Measurements from ENCODE around the gene TCF7L2.

TCF7L2 gene

GRCh38 chr10:113019692-113020474 lies 69.8 kb downstream of the TCF7L2 start:
- Histone ChIP-seq H3K4me1 (ENCODE audit: control insufficient read depth, low read length) (no peaks in the 10 kb centered on the region), H3F3A (ENCODE audit: control insufficient read depth, insufficient read depth) (no peaks in the 10 kb centered on the region), H4K20me1 (ENCODE audit: control insufficient read depth, insufficient read depth, low read depth, low read length) (no peaks in the 10 kb centered on the region; the same call in 1 of the 2 replicates), H3K4me3 (ENCODE audit: low read length) (no peak overlapping the region), H3K27ac (ENCODE audit: low read depth, low read length) (no peak overlapping the region), H3K27me3 (ENCODE audit: control insufficient read depth, low read length) (no peaks in the 10 kb centered on the region), H3K79me2 (ENCODE audit: control insufficient read depth, low read length) (no peaks in the 10 kb centered on the region), H3K9me3 (ENCODE audit: control insufficient read depth, insufficient read depth, low read length) (no peaks in the 10 kb centered on the region), H3K9me2 (replicated peaks; ENCODE audit: control insufficient read depth, low read length) (no peaks in the 10 kb centered on the region), H3K4me2 (ENCODE audit: low read length) (no peak overlapping the region), H3K36me3 (ENCODE audit: control insufficient read depth, low read length) (no peaks in the 10 kb centered on the region)
- TF ChIP-seq EZH2phosphoT487 (IDR thresholded peaks at IDR 0.05; ENCODE audit: borderline replicate concordance, low read length) (no peak), CTCF (IDR thresholded peaks at IDR 0.05; ENCODE audit: low read depth, low read length, poor library complexity, severe bottlenecking) (no peak)

- Histone ChIP-seq H3K79me2 (ENCODE audit: control insufficient read depth, low read length) (no peaks in the 10 kb centered on the region), H4K20me1 (ENCODE audit: control insufficient read depth, insufficient read depth, low read depth, low read length) (no peaks in the 10 kb centered on the region; the same call in 1 of the 2 replicates), H3K27me3 (ENCODE audit: control insufficient read depth, low read length) (no peaks in the 10 kb centered on the region), H3F3A (ENCODE audit: control insufficient read depth, insufficient read depth) (no peaks in the 10 kb centered on the region), H3K4me1 (ENCODE audit: control insufficient read depth, low read length) (no peaks in the 10 kb centered on the region), H3K27ac (ENCODE audit: low read depth, low read length) (no peak overlapping the region), H3K36me3 (ENCODE audit: control insufficient read depth, low read length) (no peaks in the 10 kb centered on the region), H3K9me2 (replicated peaks; ENCODE audit: control insufficient read depth, low read length) (no peaks in the 10 kb centered on the region), H3K4me3 (ENCODE audit: low read length) (no peak overlapping the region), H3K9me3 (ENCODE audit: control insufficient read depth, insufficient read depth, low read length) (no peaks in the 10 kb centered on the region), H3K4me2 (ENCODE audit: low read length) (no peak overlapping the region)
- no peak for TF ChIP-seq CTCF (IDR thresholded peaks at IDR 0.05; ENCODE audit: low read depth, low read length, poor library complexity, severe bottlenecking)
- TF ChIP-seq EZH2phosphoT487 (IDR thresholded peaks at IDR 0.05; ENCODE audit: borderline replicate concordance, low read length) = no peak
Measured at GRCh38 chr10:113020475-113020753, 70.4 kb downstream of the TCF7L2 start.

GRCh38 chr10:113020838-113021237 lies 70.8 kb downstream of the TCF7L2 start:
- no peaks in the 10 kb centered on the region; the same call in 1 of the 2 replicates for H4K20me1 ChIP-seq (ENCODE audit: control insufficient read depth, insufficient read depth, low read depth, low read length)
- no peak overlapping the region for H3K4me2 ChIP-seq (ENCODE audit: low read length)
- H3K79me2 ChIP-seq (ENCODE audit: control insufficient read depth, low read length) = no peaks in the 10 kb centered on the region

More at GRCh38 chr10:113020838-113021237, 70.8 kb downstream of the TCF7L2 start:
- no peaks in the 10 kb centered on the region for H3K9me2 ChIP-seq (replicated peaks; ENCODE audit: control insufficient read depth, low read length)
- no peaks in the 10 kb centered on the region for H3K27me3 ChIP-seq (ENCODE audit: control insufficient read depth, low read length)
- no peak for TF ChIP-seq EZH2phosphoT487 (IDR thresholded peaks at IDR 0.05; ENCODE audit: borderline replicate concordance, low read length)
- no peak for TF ChIP-seq CTCF (IDR thresholded peaks at IDR 0.05; ENCODE audit: low read depth, low read length, poor library complexity, severe bottlenecking)
- no peak overlapping the region for H3K27ac ChIP-seq (ENCODE audit: low read depth, low read length)
- no peak overlapping the region for H3K4me3 ChIP-seq (ENCODE audit: low read length)
- H3K4me1 ChIP-seq (ENCODE audit: control insufficient read depth, low read length) = no peaks in the 10 kb centered on the region
- H3F3A ChIP-seq (ENCODE audit: control insufficient read depth, insufficient read depth) = no peaks in the 10 kb centered on the region
- no peaks in the 10 kb centered on the region for H3K36me3 ChIP-seq (ENCODE audit: control insufficient read depth, low read length)
- H3K9me3 ChIP-seq (ENCODE audit: control insufficient read depth, insufficient read depth, low read length) = no peaks in the 10 kb centered on the region

Measured in DOHH2 (cell line).